HepG2 (cell line): ENCODE results near the gene SLX4. TPM values are rescaled to one million over a fixed set of nuclear protein-coding genes. Genes with fewer than 3 reads are reported as not detected.

Experiments
- AGO2 ChIP-seq: fragments of 200-400 bp; formaldehyde crosslinking; optimal IDR thresholded peaks from 2 replicates; pipeline ENCODE3; 2017; ENCODE audit warnings: mild to moderate bottlenecking, low read depth, low read length, moderate library complexity
- AKNA ChIP-seq: sonication (generic); formaldehyde crosslinking; IDR thresholded peaks from 2 replicates; pipeline ENCODE4 v1.4.0; 2020; ENCODE audit warnings: missing genetic modification reagents, borderline replicate concordance
- ATF1 ChIP-seq: IDR thresholded peaks from 2 replicates; pipeline ENCODE4 v1.6.1; 2016; ENCODE audit warnings: mild to moderate bottlenecking, control low read depth
- GRHL1 ChIP-seq: sonication (generic); formaldehyde crosslinking; conservative IDR thresholded peaks from 2 replicates; pipeline ENCODE4 v1.8.0; 2022; ENCODE audit warnings: missing genetic modification reagents
- MEIS1 ChIP-seq: sonication (generic); formaldehyde crosslinking; IDR thresholded peaks from 2 replicates; pipeline ENCODE4 v1.9.0; 2021; ENCODE audit warnings: mild to moderate bottlenecking, missing genetic modification reagents, moderate library complexity, borderline replicate concordance
- MIXL1 ChIP-seq: IDR thresholded peaks from 2 replicates; pipeline ENCODE4 v1.6.1; 2016
- MYPOP ChIP-seq: sonication (generic); formaldehyde crosslinking; IDR thresholded peaks from 2 replicates; pipeline ENCODE4 v1.8.1; 2023; ENCODE audit warnings: mild to moderate bottlenecking, moderate library complexity, missing genetic modification reagents
- NR2C2 ChIP-seq: sonication (generic); formaldehyde crosslinking; IDR thresholded peaks from 2 replicates; pipeline ENCODE4 v1.4.0; 2020; ENCODE audit warnings: missing genetic modification reagents, mild to moderate bottlenecking, moderate library complexity, borderline replicate concordance
- SOX5 ChIP-seq: IDR thresholded peaks from 2 replicates; pipeline ENCODE4 v1.6.1; 2016; ENCODE audit warnings: borderline replicate concordance
- STAT5B ChIP-seq: sonication (generic); formaldehyde crosslinking; IDR thresholded peaks from 2 replicates; pipeline ENCODE4 v1.4.0; 2020; ENCODE audit warnings: missing genetic modification reagents
- TFE3 ChIP-seq: IDR thresholded peaks from 2 replicates; pipeline ENCODE4 v1.6.1; 2016
- ZBTB2 ChIP-seq: sonication (generic); formaldehyde crosslinking; IDR thresholded peaks from 2 replicates; pipeline ENCODE4 v1.8.0; 2022; ENCODE audit warnings: low read depth, missing genetic modification reagents
- ZFY ChIP-seq: sonication (generic); formaldehyde crosslinking; IDR thresholded peaks from 2 replicates; pipeline ENCODE4 v1.4.0; 2020; ENCODE audit warnings: missing genetic modification reagents
- ZNF326 ChIP-seq: sonication (generic); formaldehyde crosslinking; IDR thresholded peaks from 2 replicates; pipeline ENCODE4 v1.4.0; 2020; ENCODE audit warnings: missing genetic modification reagents, borderline replicate concordance
- ZNF431 ChIP-seq: sonication (generic); formaldehyde crosslinking; IDR thresholded peaks from 2 replicates; pipeline ENCODE4 v1.9.0; 2022; ENCODE audit warnings: missing genetic modification reagents, low read depth, mild to moderate bottlenecking, borderline replicate concordance
- ZNF446 ChIP-seq: sonication (generic); formaldehyde crosslinking; IDR thresholded peaks from 2 replicates; pipeline ENCODE4 v1.5.0; 2020; ENCODE audit warnings: mild to moderate bottlenecking, missing genetic modification reagents
- ZNF724P ChIP-seq: sonication (generic); formaldehyde crosslinking; IDR thresholded peaks from 2 replicates; pipeline ENCODE4 v1.8.0; 2022; ENCODE audit warnings: missing genetic modification reagents, borderline replicate concordance
- ZSCAN21 ChIP-seq: sonication (generic); formaldehyde crosslinking; IDR thresholded peaks from 2 replicates; pipeline ENCODE4 v1.8.0; 2022; ENCODE audit warnings: mild to moderate bottlenecking, missing genetic modification reagents, moderate library complexity, borderline replicate concordance
- polyA plus RNA-seq, 8 experiments: library from polyadenylated mRNA; depleted of rRNA in 3 of 8; stranded (reverse) in 7 of 8; unstranded in 1 of 8; fragments of >200 nt; fragmentation: Illumina TruSeq in 4 of 8; extraction: Trizol in 4 of 8; gene quantifications; 2 replicates each; pipeline versions ENCODE4 v1.2.1 to v1.2.3, GENCODE V29; 2011 to 2016; ENCODE audit warnings: low read depth in 4 of 8, missing spikeins in 1 of 8, mixed read lengths in 1 of 8; ENCODE audit not compliant: insufficient read depth in 1 of 8
- total RNA-seq, 5 experiments: library from RNA; depleted of rRNA; stranded (reverse); fragments of >200 nt; fragmentation: Illumina TruSeq; extraction: Trizol; gene quantifications; 2 replicates each; pipeline ENCODE4 v1.2.3, GENCODE V29; 2016; ENCODE audit warnings: low read depth in 1 of 5

Gene SLX4
- total and polyA plus RNA-seq, 2 of the 13 experiments (the other 11 are each of a cell fraction or from before 2014, with no cell fraction given), result 1.1 to 3.6 TPM

- TF ChIP-seq GRHL1 (CRISPR knock-in tag) (no peak), ZBTB2 (CRISPR knock-in tag) (no peak), ATF1 (CRISPR knock-in tag) (no peak), ZNF446 (CRISPR knock-in tag) (no peak), SOX5 (CRISPR knock-in tag) (no peak), MIXL1 (CRISPR knock-in tag) (no peak), MEIS1 (CRISPR knock-in tag) (no peak), TFE3 (CRISPR knock-in tag) (peak; percentile 87), ZNF724P (CRISPR knock-in tag) (no peak), ZSCAN21 (no peak), ZNF431 (CRISPR knock-in tag) (no peak), STAT5B (CRISPR knock-in tag) (no peak), AKNA (CRISPR knock-in tag) (no peak), MYPOP (no peak), ZNF326 (CRISPR knock-in tag) (no peak), AGO2 (no peak), ZFY (0 out of 2 replicates have a peak, but pooled peaks have one; percentile 18), NR2C2 (no peak)
These were observed 1.3 kb downstream of the SLX4 start (continued) for GRCh38 chr16:3609895-3610697.
